Esophagus muscularis mucosa (tissue), 4 donors: ENCODE results near the gene SLC12A8. TPM values are rescaled to one million over a fixed set of nuclear protein-coding genes. Genes with fewer than 3 reads are reported as not detected.

Experiments used
- DNase-seq: peaks from one replicate; pipeline ENCODE4 v3.0.0-alpha.2; 2017; ENCODE audit errors: extremely low spot score
- H3K27ac ChIP-seq, 4 donors: fragments of 200-600 bp; sonication (generic); replicated peaks in 1 of 4; 1 replicate in 3 of 4; 2 replicates in 1 of 4; pipeline ENCODE4 v1.5.1; 2016 to 2019; ENCODE audit warnings: mild to moderate bottlenecking in 1 of 4
- H3K27me3 ChIP-seq, 4 donors: fragments of 200-600 bp; sonication (generic); one replicate each; pipeline versions ENCODE4 v1.5.1 to v1.6.0; 2016 to 2019
- H3K36me3 ChIP-seq, 4 donors: fragments of 200-600 bp; sonication (generic); one replicate each; pipeline ENCODE4 v1.5.1; 2016 to 2019
- H3K4me1 ChIP-seq, 4 donors: fragments of 200-600 bp; sonication (generic); one replicate each; pipeline ENCODE4 v1.5.1; 2016 to 2019
- H3K4me3 ChIP-seq, 4 donors: fragments of 200-600 bp; sonication (generic); 1 replicate in 2 of 4; 2 replicates in 2 of 4; pipeline ENCODE4 v1.5.1; 2016 to 2019; ENCODE audit warnings: mild to moderate bottlenecking in 4 of 4, moderate library complexity in 1 of 4
- H3K9me3 ChIP-seq, 4 donors: fragments of 200-600 bp; sonication (generic); 1 replicate in 3 of 4; 2 replicates in 1 of 4; pipeline ENCODE4 v1.5.1; 2016 to 2019
- CTCF ChIP-seq, 3 experiments: fragments of 200-600 bp in 2 of 3; fragments of 450-650 bp in 1 of 3; sonication (generic) in 2 of 3; IDR thresholded peaks; one replicate each; pipeline ENCODE4 v1.5.1; 2017 to 2019; ENCODE audit warnings: antibody characterized with exemption in 3 of 3, mild to moderate bottlenecking in 2 of 3, moderate library complexity in 1 of 3
- EP300 ChIP-seq: sonication (generic); formaldehyde crosslinking; IDR thresholded peaks from one replicate; pipeline ENCODE4 v1.6.1; 2017; ENCODE audit warnings: antibody characterized with exemption
- POLR2A ChIP-seq: fragments of 450-650 bp; IDR thresholded peaks from one replicate; pipeline ENCODE4 v1.6.1; 2017; ENCODE audit warnings: antibody characterized with exemption, moderate library complexity, mild to moderate bottlenecking, low read depth
- POLR2AphosphoS5 ChIP-seq, 2 donors: sonication (generic); formaldehyde crosslinking; IDR thresholded peaks; one replicate each; pipeline ENCODE4 v1.6.1; 2017; ENCODE audit warnings: antibody characterized with exemption in 2 of 2
- WGBS: methylation state at CpG from one replicate; pipeline ENCODE4 v1.1.5; 2018; 5-methylcytosine and 5-hydroxymethylcytosine counted together
- intact Hi-C: fragments of 100-400 bp; cut with DNase I; formaldehyde crosslinking; loops from one replicate; pipeline ENCODE4 v1.15.1; 2023
- total RNA-seq, 4 donors: library from RNA; depleted of rRNA; stranded (reverse); fragments of >200 nt; gene quantifications; one replicate each; pipeline versions ENCODE4 v1.1.0 to v1.2.1, GENCODE V29; 2016

Gene SLC12A8
- total RNA-seq, 4 donors from 2014 or later, result 0.46 to 2.9 (median 1.6) TPM; not detected in 1

- TF ChIP-seq EP300, result no peak
- no peak for TF ChIP-seq POLR2A
- no peak for TF ChIP-seq POLR2AphosphoS5 (IDR thresholded peaks at IDR 0.05)
- no peak for TF ChIP-seq CTCF (IDR thresholded peaks at IDR 0.05)
- Histone ChIP-seq H3K36me3 (no peaks in the 10 kb centered on the region), H3K9me3 (no peaks in the 10 kb centered on the region), H3K4me1 (peaks cover 0 to 4% (median 0%) of the 10 kb centered on the region in 4 donors), H3K27ac (no peak overlapping the region), H3K27me3 (no peaks in the 10 kb centered on the region), H3K4me3 (no peak overlapping the region)
- intact Hi-C loops, result loop anchor here (5.0 kb wide), 1 partner anchor 58 kb away; no protein-coding TSS in a partner anchor
- 62% methylated on average over 1 of the region's 1 CpG for WGBS
- DNase-seq, result no peak
These were observed 143.1 kb downstream of the SLC12A8 start for GRCh38 chr3:125069452-125069851.

GRCh38 chr3:125068265-125068664 is 144.3 kb downstream of the SLC12A8 start:
- WGBS, result 90% methylated on average over 4 of the region's 4 CpGs
- TF ChIP-seq EP300 (no peak), CTCF (IDR thresholded peaks at IDR 0.05) (no peak), POLR2AphosphoS5 (IDR thresholded peaks at IDR 0.05) (no peak), POLR2A (no peak)
- Histone ChIP-seq H3K4me1 (peaks cover 8 to 9% (median 8%) of the 10 kb centered on the region in 4 donors), H3K4me3 (no peak overlapping the region), H3K9me3 (no peaks in the 10 kb centered on the region), H3K27ac (no peak overlapping the region), H3K36me3 (no peaks in the 10 kb centered on the region), H3K27me3 (no peaks in the 10 kb centered on the region)
- DNase-seq, result no peak
- intact Hi-C loops, result loop anchor here (5.0 kb wide), 1 partner anchor 59 kb away; no protein-coding TSS in a partner anchor

GRCh38 chr3:125067225-125067624 is 145.3 kb downstream of the SLC12A8 start:
- H3K4me1 ChIP-seq, result peaks cover 16 to 19% (median 18%) of the 10 kb centered on the region in 4 donors

GRCh38 chr3:125062904-125063618 is 149.5 kb downstream of the SLC12A8 start:
- 39% methylated on average over 6 of the region's 7 CpGs for WGBS
- no peak for DNase-seq
- peak overlapping the region; percentile 82 to 84 (median 84) for H3K27ac ChIP-seq
- TF ChIP-seq EP300, result no peak
- no peak for TF ChIP-seq CTCF (IDR thresholded peaks at IDR 0.05)
- no peak for TF ChIP-seq POLR2A
- TF ChIP-seq POLR2AphosphoS5 (IDR thresholded peaks at IDR 0.05), result peak in 1 of 2 donors; percentile 58
- no peaks in the 10 kb centered on the region for H3K27me3 ChIP-seq
- intact Hi-C loops, result loop anchor here (5.0 kb wide), 1 partner anchor 79 kb away; no protein-coding TSS in a partner anchor
- no peaks in the 10 kb centered on the region for H3K9me3 ChIP-seq
- peaks cover 44 to 49% (median 46%) of the 10 kb centered on the region in 4 donors for H3K4me1 ChIP-seq
- H3K4me3 ChIP-seq, result no peak overlapping the region
- no peaks in the 10 kb centered on the region for H3K36me3 ChIP-seq

More at GRCh38 chr3:125067225-125067624, 145.3 kb downstream of the SLC12A8 start:
- Histone ChIP-seq H3K4me3 (no peak overlapping the region), H3K27ac (no peak overlapping the region), H3K27me3 (no peaks in the 10 kb centered on the region), H3K9me3 (no peaks in the 10 kb centered on the region), H3K36me3 (no peaks in the 10 kb centered on the region)
- DNase-seq, result no peak
- TF ChIP-seq EP300 (no peak), POLR2AphosphoS5 (IDR thresholded peaks at IDR 0.05) (no peak), POLR2A (no peak), CTCF (IDR thresholded peaks at IDR 0.05) (no peak)
- intact Hi-C loops, result loop anchor here (5.0 kb wide), 1 partner anchor 60 kb away; no protein-coding TSS in a partner anchor
- 89% methylated on average over 3 of the region's 3 CpGs for WGBS
